ENCODE data around the gene VMAC.

Gene VMAC

GRCh38 chr19:5936292-5936592 is 31.6 kb downstream of the VMAC start:
- in situ Hi-C loops (cut with HindIII; ENCODE audit: low sequenced_read_pairs) = no loop called here
- no peak overlapping the region for H3K4me3 ChIP-seq (ENCODE audit: low read depth, low read length)
- no peak for TF ChIP-seq CTCF (IDR thresholded peaks at IDR 0.05; ENCODE audit: low read depth, low read length)
- DNase-seq (ENCODE audit: low read depth, low spot score) = no peak

DNA sequence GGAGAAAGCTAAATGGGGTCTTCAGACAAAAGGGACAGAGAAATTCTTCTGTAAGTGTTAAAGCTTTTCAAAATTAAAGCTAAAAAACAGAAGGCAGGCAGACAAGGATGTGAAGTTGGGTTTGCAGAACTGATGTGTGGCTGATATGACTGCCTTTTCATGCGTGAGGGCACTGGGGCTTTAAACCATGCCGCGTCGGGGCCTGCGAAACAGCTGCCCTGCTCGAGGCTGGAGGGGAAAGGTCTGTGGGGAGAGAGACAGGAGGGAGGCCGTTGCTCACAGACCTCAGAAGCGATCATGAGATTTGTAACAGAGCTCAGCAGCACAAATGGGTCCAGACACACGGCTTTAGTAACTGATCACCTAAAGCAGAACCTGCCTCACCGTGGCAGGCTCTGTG is 32.9 kb downstream of the VMAC start:
- DNase-seq (ENCODE audit: low read depth, low spot score) = no peak
- no peak overlapping the region for H3K4me3 ChIP-seq (ENCODE audit: low read depth, low read length)
- TF ChIP-seq CTCF (IDR thresholded peaks at IDR 0.05; ENCODE audit: low read depth, low read length) = no peak
- in situ Hi-C loops (cut with HindIII; ENCODE audit: low sequenced_read_pairs) = no loop called here

GRCh38 chr19:5940260-5941208 is 35.9 kb downstream of the VMAC start:
- TF ChIP-seq CTCF (IDR thresholded peaks at IDR 0.05; ENCODE audit: low read depth, low read length) = no peak
- no peak for DNase-seq (ENCODE audit: low read depth, low spot score)
- no peak overlapping the region for H3K4me3 ChIP-seq (ENCODE audit: low read depth, low read length)
- in situ Hi-C loops (cut with HindIII; ENCODE audit: low sequenced_read_pairs) = no loop called here

DNA sequence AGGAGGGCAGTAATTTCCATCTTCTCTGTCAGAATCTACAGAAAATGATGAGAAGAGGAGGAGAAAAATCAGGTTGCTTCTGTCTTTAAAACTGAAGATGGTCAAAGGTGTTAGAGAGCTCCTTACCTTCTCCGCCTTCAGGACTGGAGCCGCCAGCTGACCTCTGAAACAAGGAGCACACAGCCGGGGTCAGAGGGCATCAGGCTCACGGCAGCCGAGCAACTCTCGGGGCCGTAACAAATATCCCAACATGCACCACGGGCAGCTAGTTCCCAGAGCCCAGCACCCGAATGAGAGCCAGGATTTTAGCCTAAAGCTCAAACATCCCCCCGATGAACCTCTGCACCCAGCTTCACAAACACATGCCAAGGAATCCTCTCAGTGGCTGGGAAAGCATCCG is 37.0 kb downstream of the VMAC start:
- no peak overlapping the region for H3K4me3 ChIP-seq (ENCODE audit: low read depth, low read length)
- TF ChIP-seq CTCF (IDR thresholded peaks at IDR 0.05; ENCODE audit: low read depth, low read length) = no peak
- in situ Hi-C loops (cut with HindIII; ENCODE audit: low sequenced_read_pairs) = no loop called here
- no peak for DNase-seq (ENCODE audit: low read depth, low spot score)

DNA sequence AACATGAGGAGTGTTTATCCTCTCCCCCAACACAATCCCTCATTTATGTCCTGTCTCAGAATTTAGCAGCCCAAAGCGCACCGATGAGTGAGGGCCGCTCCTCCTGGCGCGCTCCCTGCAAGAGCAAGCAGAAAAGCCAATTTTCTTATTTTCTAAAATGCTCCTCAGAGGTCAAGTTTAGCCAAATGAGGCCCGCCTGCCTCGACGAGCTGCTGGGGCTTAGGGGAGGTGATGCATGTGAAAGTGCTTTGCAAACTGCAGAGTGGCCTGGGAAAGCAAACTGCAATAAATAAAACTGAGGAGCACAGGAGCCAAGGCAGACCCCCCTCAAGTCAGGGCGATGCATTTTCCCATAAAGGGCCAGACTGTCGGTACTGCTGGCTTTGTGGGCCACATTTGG is 38.4 kb downstream of the VMAC start:
- no peak overlapping the region for H3K4me3 ChIP-seq (ENCODE audit: low read depth, low read length)
- DNase-seq (ENCODE audit: low read depth, low spot score) = no peak
- TF ChIP-seq CTCF (IDR thresholded peaks at IDR 0.05; ENCODE audit: low read depth, low read length) = no peak
- in situ Hi-C loops (cut with HindIII; ENCODE audit: low sequenced_read_pairs) = no loop called here

- in situ Hi-C loops (cut with HindIII; ENCODE audit: low sequenced_read_pairs) = no loop called here
- H3K4me3 ChIP-seq (ENCODE audit: low read depth, low read length) = no peak overlapping the region
- DNase-seq (ENCODE audit: low read depth, low spot score) = peak; percentile 52
- TF ChIP-seq CTCF (IDR thresholded peaks at IDR 0.05; ENCODE audit: low read depth, low read length) = no peak
Observed at GRCh38 chr19:5943623-5944022, 39.0 kb downstream of the VMAC start.
